Right kidney (tissue), 1 donor: ENCODE data around the gene CD300LF.

Experiments
- DNase-seq: peaks from one replicate; pipeline ENCODE4 v3.0.0-alpha.2; 2016

CD300LF gene

GRCh38 chr17:74686761-74687160, 26.0 kb downstream of the CD300LF start:
- DNase-seq: no peak

DNA sequence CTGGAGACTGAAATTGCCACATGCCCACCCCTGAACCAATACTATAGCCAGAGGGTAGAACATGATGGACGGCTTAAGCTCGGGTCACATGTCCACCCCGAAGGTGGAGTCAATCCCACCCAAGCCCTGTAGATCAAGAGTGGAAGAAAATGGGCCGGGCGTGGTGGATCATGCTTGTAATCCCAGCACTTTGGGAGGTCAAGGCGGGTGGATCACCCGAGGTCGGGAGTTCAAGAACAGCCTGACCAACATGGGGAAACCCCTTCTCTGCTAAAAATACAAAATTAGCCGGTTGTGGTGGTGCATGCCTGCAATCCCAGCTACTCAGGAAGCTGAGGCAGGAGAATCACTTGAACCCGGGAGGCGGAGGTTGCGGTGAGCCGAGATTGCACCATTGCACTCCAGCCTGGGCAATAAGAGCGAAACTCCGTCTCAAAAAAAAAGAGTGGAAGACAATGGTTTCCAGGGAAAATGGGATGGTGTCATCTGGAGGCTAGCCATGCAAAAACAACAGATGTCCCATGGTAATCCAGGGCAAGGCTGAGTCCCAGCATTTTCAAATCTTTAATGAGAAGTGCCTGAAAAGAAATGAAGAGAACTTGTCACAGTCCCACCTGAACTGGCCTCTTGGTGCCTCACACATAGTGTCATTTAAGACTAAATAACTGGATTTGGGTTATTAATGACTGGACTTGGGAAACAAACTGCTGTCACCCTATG, 30.1 kb downstream of the CD300LF start:
- no peak for DNase-seq

DNA sequence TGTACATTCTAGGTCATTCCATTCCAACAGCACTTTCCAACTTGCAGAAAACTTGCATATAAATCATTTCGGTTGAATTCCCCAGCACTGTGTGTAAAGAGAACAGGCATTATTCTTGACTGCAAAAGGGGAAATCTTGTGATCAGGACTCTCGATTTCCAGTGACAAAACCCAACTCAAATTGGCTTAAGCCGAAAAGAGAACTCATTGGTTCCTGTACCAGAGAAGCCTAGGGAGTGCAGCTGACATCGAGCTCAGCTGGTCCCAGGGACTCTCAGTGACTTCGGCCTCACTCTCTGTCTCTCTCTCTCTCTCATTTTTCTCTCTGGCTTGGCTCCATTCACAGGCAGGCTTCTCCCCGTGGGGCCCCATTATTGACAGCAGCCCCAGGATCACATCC, 30.7 kb downstream of the CD300LF start:
- DNase-seq: no peak

- no peak for DNase-seq
Measured at GRCh38 chr17:74680941-74681340, 31.8 kb downstream of the CD300LF start.

GRCh38 chr17:74680213-74680612, 32.5 kb downstream of the CD300LF start:
- DNase-seq: no peak

DNA sequence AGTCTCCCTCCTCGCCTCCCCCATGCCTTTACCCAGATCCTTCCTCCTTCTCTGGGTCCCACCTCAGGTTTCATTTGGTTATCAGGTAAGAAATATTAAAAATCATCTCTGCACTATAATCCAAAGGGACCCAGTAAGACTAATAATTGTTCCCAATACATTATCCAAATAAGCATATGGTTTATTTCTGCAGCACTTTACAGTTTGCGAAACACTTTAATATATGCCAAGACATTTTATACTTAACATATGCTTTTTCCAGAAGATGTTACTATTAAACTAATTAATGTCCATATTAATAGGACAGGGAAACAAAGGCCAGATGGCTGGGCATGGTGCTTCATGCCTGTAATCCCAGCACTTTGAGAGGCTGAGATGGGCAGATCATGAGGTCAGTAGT, 33.3 kb downstream of the CD300LF start:
- no peak for DNase-seq

GRCh38 chr17:74678541-74678940, 34.2 kb downstream of the CD300LF start:
- DNase-seq: no peak

DNA sequence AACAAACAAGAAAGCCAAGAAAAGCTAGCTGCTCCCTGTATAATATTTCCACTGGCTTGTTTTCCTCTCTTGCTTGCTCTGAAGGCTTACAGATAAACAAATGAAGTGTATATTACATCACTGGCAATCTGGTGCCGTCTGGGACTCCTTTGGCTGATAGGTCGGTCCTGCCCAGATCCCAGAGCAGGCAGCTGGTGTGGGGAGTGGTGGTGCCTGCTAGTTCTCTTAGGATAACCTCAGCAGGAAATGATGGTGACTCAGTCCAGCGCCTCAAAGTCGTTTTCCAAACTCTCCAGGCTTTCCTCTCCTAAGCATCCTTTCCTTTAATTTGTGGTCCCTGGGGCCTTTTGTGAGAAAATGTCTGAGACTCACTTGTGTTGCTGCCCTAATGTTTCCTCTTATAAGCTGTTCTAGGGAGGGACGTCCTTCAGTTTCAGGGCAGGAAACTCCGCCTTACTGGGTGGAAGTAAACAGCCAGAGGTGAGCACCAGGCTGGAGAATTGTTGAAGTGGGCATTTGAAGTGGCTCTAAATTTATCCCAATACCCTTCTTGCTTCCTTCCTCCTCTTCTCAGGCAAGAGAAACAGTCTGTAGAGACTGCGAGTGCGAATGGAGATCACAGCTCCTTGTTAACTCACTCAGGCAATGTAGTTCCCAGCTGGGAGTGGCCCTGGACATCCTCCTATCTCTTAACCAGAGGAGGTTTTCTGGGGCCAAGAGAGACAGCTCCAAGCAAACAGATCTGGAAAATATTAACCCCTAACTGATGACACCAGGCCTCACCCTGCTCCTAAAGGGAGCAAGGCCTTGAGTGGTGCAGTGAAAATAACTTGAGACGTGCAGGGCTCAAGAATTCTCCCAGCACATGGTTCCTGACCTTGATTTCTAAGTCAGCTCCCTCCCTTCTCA, 34.9 kb downstream of the CD300LF start:
- DNase-seq: no peak

DNA sequence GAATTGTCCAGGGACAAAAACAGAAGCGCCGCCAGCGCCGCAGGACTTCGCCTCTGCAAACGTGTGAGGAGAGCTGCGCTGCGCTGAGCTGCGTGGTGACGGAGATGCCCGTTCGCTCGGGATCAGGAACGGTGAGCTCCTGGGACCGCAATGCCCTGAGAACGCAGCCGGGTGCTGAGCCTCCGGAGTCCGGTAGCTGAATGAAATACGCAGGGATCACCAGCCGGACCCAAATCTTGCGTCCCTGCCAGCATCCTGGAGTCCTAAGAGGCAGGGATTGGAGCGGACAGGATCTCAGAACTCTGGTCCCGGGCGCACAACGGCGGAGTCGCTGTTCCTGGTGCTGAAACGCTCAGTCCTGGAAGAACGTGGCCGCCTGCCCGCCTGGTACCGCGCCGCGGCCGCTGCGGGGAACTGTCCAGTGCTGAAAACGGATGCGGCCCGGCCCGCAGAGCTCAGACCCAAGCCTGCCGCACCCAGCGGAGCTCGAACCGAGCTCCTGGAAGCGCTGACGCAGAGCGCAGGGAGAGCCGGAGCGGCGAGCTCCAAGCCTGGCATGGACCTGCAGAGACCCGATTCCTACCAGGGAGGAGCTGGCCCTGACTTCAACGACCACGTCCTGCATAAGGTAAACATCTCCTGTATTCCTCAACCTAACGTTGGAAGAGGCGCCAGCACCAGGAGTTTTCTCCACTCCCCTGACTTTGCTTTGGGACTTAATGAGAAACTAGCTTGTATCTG, 41.5 kb downstream of the CD300LF start:
- DNase-seq: peak; percentile 79

- no peak for DNase-seq
Measured at GRCh38 chr17:74670329-74670728, 42.4 kb downstream of the CD300LF start.

DNA sequence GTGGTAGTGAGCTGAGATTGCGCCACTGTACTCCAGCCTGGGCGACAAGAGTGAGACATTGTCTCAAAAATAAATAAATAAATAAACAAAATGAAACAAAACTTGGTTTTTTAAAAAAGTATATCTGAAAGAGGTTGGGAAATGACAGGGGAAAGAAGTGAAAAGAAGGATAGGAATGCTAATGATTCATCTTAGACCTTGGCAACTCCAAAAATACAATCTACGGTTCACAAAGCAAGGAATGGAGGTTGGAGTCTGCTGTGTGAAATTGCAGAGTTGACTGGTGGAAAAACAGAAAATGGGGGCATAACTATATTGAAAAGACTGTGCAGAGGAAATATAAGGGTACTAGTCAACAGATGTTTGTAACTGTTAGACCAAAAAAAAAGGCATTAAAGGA, 49.2 kb downstream of the CD300LF start:
- no peak for DNase-seq

DNA sequence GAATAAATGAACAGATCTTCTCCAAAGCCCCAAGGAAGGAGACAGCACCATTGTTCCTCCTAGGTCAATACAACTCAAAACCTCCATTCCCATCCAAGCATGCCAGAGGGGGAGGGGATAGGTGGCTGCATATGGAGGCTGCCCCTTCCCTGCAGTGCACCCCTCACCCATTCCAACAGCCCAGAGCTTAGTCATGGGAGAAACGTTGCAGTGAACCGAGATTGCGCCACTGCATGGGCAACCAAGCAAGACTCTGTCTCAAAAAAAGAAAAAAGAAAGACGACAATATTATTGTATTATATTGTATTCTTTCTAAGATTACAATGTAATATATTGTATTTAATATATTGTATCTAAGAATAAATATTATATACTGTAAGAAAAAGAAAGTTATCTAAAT, 52.8 kb downstream of the CD300LF start:
- no peak for DNase-seq

GRCh38 chr17:74658620-74659019, 54.1 kb downstream of the CD300LF start:
- DNase-seq: no peak

DNA sequence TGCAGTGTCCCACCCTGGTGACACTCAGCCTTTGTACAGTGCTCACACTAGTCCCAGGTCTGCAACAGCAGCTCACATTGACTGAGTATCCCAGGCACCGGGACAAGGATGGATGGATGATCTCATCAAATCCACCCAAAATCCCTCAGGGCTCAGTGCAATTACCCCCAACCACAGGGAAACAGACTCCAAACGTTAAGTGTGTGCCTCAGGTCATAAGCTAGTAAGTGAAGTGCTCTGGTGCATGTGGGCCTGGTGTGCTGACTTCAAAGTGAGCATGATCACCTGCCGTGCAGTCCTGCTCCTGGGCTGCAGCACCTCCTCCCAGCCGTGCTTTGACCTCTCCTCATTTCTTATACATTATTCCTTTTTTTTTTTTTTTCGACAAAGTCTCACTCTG, 58.0 kb downstream of the CD300LF start:
- DNase-seq: no peak

DNA sequence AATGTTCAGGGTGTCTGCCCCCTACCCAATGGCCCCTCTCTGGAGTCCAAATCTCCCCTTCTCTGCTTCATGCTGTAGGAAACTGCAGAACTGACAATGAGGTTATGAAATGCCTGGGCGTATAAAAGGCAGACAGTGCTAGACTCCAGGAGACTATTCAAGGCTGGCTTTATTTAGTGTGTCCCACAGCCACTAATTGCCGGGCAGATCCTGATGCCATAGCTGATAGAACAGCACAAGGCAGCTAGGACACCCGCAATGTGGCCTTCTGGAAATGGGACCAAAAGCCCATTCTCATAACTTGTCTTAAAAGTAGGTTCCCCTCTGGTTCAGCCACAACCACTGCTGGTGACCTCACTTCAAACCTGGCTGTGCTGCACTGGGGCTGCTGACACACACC, 60.7 kb downstream of the CD300LF start:
- DNase-seq: no peak

GRCh38 chr17:74649909-74650308, 62.8 kb downstream of the CD300LF start:
- no peak for DNase-seq

DNA sequence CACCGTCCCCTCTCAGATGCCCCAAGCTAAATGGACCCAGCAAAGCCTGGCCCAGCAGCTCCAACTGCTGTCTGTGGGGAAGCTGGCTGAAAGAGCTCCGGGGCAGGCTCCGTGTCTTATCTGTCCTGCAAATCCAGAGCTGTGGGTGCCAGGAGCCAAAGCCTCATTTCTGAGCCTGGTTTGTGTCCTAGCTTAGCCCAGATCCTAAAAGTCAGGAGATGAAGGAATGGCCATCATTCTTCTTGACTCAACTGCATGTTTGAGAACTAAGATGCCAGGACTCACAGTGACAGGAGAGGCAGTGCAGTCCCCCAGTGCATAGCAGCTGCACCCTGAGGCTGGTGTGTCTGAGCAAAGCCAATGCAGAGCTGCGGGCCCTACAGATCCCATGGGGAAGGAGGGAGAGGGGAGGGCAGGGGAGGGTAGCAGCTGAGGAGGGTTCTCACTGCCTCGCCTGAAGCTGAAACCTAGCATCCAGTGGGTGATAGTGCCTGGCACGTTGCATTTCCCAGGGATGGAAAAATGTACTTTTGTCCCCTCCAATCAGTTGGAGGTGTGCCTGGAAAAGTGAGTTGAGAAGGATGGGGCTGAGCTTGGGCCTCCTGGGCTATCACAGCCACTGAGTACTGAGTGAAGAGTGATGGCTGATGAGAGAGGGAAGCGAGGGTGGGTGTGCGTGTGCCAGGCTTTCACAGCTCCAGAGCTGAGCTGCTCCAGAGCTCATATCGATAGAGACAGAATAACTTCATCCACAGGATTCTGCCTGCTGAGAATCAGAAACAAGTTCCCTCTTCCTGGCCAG, 64.7 kb downstream of the CD300LF start:
- DNase-seq: no peak

DNA sequence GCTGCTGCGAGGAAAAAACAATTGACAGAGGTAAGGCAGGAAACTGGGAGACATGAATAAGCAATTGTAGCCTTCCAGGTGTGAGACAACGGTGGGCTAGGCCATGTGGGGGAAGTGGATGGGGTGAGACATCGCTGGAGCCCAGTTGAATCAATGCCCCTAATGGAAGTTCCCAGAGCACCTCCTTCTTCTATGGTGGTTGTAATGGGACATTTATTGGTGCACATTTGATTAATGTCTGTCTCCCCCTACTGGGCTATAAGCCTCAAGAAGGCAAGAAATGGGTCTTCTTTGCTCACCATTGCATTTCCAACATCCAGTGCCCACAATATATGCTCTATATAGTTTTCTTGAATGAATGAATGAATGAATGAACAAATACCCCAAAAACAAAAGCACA, 66.5 kb downstream of the CD300LF start:
- no peak for DNase-seq

GRCh38 chr17:74645010-74645409, 67.7 kb downstream of the CD300LF start:
- no peak for DNase-seq

GRCh38 chr17:74644419-74644818, 68.3 kb downstream of the CD300LF start:
- no peak for DNase-seq
